NCI-H2196 (cell line): Measurements from ENCODE around the gene MED22.

Source experiments
- DNase-seq: peaks from one replicate; lab custom pipeline; 2025; ENCODE audit not compliant: unreplicated experiment; lab: John Stamatoyannopoulos, UW

Gene MED22

DNA sequence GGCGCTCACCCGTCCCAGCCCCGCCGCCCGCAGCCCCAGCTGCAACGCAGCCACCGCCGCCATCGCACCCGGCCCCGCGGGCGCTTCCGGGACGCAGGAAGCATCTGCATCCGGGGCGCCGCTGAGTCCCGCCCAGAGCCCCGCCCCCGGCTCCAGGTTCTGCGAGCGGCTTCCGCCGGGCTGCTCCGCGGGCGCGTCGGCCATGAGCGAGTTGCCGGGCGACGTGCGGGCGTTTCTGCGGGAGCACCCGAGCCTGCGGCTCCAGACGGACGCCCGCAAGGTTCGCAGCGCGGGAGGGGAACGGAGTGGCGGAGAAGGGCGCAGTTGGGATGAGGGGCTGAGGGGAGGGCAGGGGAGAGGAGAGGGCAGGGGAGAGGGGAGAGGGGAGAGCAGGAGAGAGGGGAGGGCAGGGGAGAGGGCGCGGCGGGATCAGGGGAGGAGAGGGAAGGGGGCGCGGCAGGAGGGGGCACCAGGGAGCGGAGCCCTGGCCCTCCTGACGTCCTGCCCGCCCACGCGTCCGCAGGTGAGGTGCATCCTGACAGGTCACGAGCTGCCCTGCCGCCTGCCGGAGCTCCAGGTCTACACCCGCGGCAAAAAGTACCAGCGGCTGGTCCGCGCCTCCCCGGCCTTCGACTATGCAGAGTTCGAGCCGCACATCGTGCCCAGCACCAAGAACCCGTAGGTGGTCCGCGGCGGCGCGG, 8.6 kb upstream of the MED22 start, which contains the start of the genes SURF1 and SURF2:
Gene SURF1 (minus strand): TSS at position 97 of the 701 bp plus-strand sequence. CDS start 34 bp downstream, at position 63.
Gene SURF2 (plus strand): TSS at position 160 of the 701 bp plus-strand sequence. CDS start 43 bp downstream, at position 203.
- DNase-seq = peak; percentile 88

DNA sequence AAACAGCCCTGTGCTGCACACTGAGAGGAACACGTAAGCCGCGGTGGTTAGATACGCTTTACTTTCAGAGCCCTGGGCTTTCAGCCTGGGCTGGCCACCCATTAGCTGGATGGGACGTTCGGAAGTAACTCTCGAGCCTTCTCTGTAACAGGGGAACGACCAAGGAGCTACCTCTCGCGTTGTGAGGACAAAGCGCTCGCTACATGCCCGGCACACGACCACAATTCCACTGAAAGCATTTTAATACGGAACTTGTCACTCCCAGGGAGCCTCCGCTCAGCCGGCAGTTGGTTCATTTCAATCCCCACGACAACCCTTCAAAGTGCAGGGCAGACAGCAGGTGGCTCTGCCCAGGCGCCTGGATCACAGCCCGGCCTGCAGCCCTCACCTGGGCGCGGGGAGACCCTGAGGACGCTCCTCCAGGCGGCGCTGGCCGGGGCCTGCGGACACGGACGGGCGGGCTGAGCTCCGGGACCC, 8.0 kb upstream of the MED22 start:
- DNase-seq = no peak

DNA sequence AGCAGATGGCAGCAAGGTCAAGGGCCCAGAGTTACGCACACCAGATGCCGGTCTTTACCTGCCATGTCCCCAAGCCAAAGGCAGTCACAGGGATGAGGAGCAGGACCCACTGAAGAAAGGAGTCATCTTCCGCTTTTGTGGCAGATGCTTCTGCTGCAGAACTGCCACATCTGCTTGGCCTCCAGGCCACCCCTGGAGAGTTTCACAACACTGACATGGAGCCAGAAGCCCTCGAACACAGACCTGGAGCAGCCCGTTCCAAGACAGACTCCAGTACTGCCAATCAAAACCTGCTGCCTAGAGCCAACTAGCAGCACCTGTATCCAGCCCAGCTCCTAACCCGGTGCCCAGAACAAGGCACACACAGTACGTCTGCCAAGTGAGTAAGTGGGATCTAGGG, 6.8 kb upstream of the MED22 start:
- no peak for DNase-seq

DNA sequence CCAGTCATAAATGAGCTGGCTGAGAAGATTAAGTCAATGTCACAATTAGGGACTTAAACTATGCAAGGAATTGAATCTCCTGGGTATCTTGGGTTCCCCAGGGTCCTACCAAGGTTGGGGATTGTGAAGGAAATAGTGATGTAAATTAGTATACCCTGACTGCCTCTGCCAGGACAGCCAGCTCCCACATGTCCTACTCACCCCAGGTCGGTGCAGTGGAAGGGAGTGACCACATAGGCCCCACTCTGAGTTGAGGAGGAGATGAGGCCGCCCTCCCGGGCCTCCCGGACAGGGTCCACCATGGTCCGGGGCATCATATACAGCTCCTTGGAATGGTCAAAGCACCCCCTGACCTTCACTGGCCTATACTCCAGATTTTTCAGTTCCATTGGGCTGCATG, 5.6 kb upstream of the MED22 start:
- no peak for DNase-seq

DNA sequence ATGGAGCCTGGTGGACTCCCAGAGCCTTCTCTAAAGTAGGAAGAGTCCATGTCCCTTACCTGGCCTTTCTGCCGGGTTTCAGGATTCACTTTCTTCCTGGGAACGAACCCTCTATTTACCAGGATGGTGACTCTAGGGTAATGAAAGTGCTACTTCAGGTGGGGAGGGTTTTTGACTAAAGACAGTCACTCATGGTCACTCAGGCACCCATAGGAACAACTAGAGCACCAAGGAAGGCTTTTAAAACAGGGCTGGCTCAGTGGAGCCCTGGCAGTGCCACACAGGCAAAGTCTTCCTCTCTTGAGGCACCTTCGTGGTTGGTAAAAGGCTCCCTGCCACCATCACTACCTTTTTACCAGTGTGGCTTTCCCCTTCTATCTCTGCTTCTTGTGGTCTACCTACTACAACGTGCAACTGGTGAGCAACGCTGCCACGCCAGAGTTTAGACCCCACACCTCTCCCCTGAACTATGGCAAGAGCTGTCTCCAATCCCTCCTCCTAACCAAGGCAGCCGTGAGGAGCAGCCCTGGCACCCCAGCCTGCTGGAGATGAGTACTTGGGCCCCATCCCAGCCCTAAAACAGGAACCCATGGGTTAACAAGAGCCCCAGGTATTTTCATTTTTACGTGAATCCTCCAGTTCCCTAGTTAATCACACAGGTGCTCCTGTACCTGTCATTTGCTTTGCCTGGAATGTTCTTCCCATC, 4.9 kb upstream of the MED22 start:
- DNase-seq = no peak

DNA sequence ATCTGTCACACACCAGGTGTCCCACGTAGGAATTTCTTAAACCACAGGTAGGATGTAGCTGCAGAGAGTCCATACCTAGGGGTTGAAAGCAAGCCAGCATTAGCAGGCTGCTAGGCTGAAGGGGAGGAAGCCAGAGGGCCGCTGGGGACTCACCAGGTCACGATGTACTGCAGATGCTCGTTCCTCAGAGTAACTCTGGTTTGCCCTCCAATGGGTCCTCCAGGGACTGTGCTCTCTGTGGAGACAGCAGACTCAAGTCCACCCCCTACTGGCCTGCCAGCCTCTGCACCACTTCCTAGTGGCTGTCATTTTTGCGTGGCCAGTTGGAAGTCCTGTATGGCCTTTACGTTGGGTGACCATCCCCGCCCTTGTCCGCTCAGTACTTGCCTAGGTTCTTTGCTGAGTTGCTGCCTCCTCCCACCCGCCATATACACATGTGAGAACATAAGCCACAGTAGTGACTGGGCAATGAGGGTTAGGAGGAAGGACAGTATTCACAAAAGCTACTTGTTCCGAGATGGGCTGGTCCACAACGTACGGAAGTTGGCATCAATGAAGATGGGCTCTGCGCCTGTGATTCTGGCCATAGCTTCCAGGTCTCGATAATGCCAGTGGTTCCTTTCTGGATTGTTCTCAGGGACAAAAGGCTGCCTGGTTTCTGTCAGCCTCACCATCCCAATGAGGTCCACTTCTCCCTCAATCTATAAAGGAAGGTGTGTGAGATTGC, 4.1 kb upstream of the MED22 start:
- no peak for DNase-seq

DNA sequence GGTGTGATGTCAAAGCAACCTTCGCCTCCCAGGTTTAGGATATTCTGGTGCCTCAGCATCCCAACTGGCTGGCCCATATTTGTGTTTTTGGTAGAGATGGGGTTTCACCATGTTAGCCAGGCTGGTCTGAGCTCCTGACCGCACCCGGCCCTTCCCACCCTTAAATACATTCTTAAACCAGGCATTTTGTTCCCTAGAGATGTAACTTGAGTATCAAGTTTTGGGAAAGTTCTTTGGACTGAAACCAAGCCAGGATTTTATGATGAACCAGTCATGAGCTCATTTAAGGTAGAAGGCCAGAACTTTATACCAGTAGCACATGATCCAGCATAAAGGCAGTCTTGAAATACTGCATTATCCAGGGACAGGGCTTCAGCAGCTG, 3.6 kb upstream of the MED22 start:
- no peak for DNase-seq

DNA sequence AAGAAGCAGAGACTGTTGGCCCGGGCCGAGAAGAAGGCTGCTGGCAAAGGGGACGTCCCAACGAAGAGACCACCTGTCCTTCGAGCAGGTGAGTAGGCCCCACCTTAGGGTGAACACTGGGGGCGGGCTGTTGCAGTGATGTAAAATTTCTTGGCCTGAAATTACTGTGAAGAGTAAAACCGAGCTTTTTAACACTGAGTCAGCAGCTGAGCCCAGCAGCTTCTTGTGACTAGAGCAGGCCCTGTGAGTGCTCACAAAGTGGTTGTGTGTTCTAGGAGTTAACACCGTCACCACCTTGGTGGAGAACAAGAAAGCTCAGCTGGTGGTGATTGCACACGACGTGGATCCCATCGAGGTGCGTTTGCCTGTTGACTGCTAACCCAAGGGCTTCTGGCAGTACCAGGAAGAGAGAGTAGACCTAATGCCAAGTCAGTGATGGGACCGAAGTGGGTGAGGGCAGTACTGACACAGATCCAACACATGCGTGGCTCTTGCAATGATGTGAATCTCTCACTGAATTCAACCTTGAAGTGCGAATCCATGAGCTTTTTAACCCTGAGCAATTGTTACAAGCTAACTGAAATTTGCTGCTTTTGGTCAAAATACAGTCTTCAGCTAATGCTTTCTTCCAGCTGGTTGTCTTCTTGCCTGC, 2.2 kb upstream of the MED22 start:
- DNase-seq = no peak

DNA sequence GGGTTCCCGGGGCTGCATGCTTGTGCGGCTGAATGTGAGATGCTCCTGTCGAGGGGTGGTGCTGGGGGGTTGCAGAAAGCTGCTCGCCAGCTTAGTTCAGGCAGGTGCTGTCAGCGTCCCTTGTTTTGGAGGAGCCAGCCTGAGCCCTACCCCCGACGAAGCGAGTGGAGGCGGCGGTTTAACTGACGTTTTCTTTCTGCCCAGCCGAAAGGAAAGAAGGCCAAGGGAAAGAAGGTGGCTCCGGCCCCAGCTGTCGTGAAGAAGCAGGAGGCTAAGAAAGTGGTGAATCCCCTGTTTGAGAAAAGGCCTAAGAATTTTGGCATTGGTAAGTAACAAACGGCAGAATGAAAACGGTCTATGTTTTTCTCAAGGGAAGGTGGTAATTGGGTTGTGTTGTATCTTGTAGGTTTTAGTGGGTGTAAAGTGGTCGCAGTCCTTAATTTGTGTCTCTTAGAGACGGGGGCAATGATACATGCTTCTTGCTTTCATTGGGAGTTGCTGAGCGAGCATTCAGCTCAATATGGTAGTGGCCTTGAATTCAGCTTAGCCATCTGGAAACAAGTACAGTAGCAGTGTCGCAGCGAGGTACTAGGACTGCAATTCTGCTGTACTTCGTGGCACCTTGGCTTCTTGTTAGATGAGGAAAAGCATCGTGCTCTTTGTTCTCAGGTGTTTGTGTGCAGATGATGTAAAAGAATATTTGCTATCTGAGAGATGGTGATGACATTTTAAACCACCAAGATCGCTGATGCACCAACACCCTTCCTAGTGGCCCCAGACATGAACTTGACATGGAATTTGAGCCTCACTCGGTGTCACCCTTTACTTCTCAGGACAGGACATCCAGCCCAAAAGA, 1.0 kb upstream of the MED22 start:
- DNase-seq = no peak

DNA sequence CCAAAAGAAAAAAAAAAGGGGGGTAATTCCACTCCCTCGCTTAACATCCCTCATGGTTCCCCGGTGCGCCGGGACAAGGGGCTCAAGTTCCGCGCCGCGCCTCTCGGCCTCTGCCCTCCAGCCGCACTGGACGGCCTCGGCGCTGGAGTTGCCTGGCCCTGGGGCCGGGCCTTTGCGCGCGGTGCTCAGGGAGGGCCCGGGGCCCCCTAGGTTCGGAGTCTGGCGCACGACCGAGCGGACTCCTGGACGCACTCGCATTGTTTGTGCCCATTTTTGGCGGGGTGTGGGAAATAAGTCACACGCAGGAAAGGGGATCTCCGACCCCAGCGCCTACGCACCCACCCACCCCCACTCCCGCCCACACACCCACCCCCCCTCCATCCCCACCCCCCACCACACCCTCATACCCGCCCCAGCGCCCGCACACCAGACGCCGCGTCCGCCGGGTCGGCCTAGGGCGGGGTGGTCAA, 381 bp downstream of the MED22 start:
- no peak for DNase-seq

DNA sequence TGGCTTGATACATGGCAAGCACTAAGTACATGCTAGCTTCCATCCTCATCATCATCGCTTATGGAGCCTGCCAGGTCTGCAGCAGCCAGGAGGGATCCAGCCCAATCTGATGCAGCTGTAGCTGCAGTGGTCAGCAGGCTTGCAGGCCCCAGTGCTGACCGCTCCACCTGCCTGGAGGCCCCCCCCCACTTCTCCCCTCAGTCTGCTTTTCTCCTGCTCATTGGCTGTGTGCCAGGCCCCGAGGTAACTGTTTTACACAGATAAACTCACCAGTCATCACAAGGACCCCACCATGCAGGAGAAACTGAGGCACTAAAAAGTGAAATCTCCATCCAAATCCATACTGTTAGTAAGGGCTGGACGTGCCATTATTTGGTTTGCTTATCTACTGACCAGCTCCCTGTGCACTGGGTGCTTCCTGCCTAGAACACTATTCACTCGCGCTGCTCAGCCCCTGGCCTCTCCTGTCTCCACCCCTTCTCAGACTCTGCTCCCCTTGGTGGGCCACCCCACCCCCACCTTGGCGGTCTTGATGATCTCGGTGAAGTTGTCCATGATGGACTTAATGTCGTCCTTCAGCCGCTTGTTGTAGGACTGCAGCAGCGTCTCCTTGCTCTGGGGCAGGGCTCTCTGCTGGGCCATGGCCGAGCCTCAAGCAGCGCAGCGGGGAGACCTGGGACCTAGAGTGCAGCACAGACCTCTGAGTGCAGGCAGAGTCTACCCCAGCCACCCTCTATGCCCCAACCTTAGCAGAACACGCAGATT, 1.7 kb downstream of the MED22 start:
- DNase-seq = no peak

DNA sequence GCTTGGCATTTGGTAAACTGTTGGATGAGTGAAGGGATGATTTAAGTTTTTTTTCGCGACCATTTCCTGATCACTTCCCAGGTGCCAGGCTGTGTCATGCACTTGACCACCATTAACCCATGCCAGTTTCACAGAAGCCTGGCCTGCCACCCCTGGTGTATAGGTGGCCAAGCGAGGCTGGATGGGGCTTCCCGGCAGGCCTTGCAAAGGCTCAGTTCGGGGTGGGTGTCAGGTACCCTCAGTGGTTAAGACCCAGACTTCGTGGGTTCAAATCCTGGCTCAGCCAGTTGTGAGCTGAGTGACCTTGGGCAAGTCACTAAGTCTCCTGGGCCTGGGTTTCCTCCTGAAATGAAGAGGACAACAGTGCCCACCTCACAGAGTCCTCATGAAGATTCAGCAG, 2.3 kb downstream of the MED22 start:
- DNase-seq = no peak

DNA sequence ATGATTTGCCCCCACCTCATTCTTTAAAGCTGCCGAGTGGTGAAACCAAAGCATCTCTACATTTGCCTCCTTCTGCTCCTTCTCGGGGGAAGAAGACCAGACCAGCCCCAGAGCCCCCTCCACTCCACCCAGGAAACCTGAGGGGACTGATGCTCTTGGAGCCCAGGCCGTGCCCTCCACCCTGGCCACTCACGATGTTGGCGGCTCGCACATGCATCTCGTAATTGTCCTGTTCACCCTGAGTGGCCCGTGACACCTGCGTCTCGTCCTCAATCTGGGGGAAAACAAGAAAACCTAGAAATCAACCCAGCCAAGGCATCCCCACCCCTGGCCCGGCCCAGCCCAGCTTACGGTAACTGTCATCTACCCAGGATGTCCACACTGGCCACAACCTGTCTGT, 3.0 kb downstream of the MED22 start:
- DNase-seq = no peak

DNA sequence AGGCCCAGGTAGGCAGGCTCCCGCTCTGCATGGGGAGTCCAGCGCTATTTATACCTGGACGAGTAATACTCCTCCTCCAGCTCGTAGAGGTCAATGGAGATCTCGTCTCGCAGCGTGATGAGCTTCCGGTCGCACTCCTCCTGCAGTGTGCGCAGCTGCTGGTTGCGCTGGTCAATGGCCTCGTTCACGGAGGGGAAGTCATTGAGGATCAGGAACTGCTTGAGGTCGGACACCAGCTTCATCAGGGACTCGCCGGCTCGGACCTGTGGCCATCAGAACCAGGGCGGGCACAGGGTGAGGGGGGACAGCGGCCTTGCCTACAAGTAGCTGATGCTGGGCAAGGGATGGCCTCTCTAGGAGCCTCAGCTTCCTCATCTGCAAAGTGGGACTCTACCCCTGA, 3.9 kb downstream of the MED22 start:
- DNase-seq = no peak

DNA sequence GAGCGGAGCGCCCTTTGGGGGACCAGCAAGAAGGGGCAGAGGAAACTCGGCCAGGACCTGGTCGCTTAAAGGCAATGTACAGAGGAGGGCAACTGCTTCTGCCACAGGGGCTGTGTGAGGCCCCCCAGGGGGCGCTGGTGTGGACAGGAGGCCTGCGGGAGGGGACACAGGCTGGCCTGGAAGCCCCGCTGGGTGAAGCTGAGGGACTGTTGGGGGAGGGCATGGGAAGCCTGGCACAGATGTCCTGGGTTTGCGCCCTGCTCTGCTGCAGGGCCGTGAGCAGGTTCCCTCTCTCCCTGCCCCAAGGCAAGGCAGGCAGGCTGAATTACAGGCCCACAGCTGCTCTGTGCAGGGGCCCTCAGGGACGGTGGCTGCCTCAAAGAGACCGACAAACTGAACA, 5.4 kb downstream of the MED22 start:
- DNase-seq = no peak

DNA sequence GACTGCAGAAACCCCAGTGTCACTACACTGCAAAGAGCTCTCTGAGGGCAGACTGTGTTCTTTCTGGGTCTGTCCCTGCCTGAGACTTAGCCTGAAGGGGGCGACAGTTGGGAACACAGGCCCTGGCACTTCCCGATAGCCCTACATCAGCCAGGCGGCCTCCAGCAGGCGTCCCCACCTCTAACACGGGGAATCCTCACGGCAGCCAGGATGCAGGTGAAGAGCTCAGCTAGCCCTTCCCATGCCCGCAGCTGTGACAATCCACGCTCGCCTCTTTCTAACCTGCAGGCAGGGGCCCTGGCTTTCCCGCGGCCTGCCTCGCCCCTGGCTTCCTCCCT, 5.9 kb downstream of the MED22 start:
- DNase-seq = no peak

DNA sequence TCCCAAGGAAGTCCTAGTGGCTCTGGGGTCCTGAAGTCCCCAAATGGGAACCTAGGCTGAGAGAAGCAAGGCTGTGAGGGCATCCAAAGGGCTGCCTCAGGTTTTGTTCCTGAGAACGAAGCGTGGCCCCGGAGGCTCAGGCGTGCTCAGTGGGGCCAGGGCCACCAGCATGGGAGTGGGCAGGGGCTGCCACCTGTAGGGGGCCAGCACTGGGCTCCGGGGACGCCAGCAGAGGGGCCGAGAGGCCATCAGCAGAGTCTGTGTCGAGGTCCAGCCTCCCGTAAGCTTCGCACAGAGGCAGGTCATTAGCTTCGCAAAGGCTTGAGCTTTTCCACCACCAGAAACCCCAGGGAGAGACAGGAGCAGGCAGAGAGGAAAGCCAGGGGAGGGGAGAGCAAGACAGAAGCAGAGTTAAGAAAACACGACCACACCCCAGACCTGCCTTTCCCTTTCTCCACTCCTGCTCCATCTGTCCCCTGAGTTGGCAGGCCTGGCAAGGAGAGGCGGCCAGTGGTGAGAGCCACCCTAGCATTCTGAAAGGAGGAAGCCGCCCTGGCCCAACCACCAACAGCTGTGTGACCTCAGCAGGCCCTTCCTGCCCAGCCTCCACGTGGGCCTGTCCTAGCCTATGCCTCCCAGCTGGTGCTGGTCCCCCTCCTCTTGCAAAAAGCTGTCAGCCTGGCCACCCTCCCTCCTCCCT, 6.4 kb downstream of the MED22 start:
- DNase-seq = no peak

DNA sequence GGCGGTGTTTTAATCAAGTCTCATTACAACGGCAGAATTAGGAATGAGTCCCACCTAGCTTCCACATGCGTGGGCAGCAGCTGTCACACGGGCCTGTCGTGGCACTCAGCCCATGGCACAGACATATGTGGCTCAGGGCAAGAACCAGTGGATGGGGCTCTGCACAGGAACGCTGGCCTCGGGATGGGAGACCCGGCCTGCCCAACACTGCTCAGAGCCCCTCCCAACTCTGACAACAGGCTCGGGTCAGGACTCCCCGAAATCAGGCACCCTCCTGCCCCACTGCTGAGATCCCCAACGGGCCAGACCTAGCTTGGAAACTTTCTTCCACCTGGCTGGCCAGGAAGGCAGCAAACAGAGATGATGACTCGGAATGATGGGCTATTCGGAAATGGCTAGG, 7.0 kb downstream of the MED22 start:
- no peak for DNase-seq

DNA sequence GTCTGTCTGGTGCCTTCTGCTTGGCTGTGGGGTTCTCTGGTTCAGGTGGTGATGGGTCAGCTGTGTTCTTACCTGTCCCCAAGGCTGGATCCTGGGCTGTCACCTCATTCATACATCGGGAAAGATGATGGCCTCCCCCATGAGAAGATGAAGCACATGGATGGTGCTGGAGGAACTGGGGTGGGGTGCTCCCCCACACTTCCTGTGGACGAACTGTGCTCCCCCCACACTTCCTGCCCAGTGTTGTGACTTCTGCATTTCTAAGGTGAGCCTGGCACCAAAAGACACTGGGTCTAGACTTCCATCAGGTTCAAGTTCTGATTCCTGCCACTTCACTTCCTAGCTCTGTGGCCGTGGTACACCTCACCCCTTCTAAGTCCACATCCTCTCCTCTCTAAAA, 7.7 kb downstream of the MED22 start:
- no peak for DNase-seq
